Esophagus muscularis mucosa (tissue), 4 donors: ENCODE measurements around the gene SPIRE2. TPM values are rescaled to one million over a fixed set of nuclear protein-coding genes. Genes with fewer than 3 reads are reported as not detected.
A peak's percentile ranks its signal among the peaks of the same experiment; 100 is the strongest.
"Not testable (repeated sequence)": the region's sequence is repeated elsewhere in the genome, so short reads cannot be mapped to it uniquely, and the experiment has no call there.

Experiments
- DNase-seq: peaks from one replicate; pipeline ENCODE4 v3.0.0-alpha.2; 2017; ENCODE audit errors: extremely low spot score
- H3K27ac ChIP-seq, 4 donors: fragments of 200-600 bp; sonication (generic); replicated peaks in 1 of 4; 1 replicate in 3 of 4; 2 replicates in 1 of 4; pipeline ENCODE4 v1.5.1; 2016 to 2019; ENCODE audit warnings: mild to moderate bottlenecking in 1 of 4
- H3K27me3 ChIP-seq, 4 donors: fragments of 200-600 bp; sonication (generic); one replicate each; pipeline versions ENCODE4 v1.5.1 to v1.6.0; 2016 to 2019
- H3K36me3 ChIP-seq, 4 donors: fragments of 200-600 bp; sonication (generic); one replicate each; pipeline ENCODE4 v1.5.1; 2016 to 2019
- H3K4me1 ChIP-seq, 4 donors: fragments of 200-600 bp; sonication (generic); one replicate each; pipeline ENCODE4 v1.5.1; 2016 to 2019
- H3K4me3 ChIP-seq, 4 donors: fragments of 200-600 bp; sonication (generic); 1 replicate in 2 of 4; 2 replicates in 2 of 4; pipeline ENCODE4 v1.5.1; 2016 to 2019; ENCODE audit warnings: mild to moderate bottlenecking in 4 of 4, moderate library complexity in 1 of 4
- H3K9me3 ChIP-seq, 4 donors: fragments of 200-600 bp; sonication (generic); 1 replicate in 3 of 4; 2 replicates in 1 of 4; pipeline ENCODE4 v1.5.1; 2016 to 2019
- EP300 ChIP-seq: sonication (generic); formaldehyde crosslinking; IDR thresholded peaks from one replicate; pipeline ENCODE4 v1.6.1; 2017; ENCODE audit warnings: antibody characterized with exemption
- POLR2A ChIP-seq: fragments of 450-650 bp; IDR thresholded peaks from one replicate; pipeline ENCODE4 v1.6.1; 2017; ENCODE audit warnings: antibody characterized with exemption, moderate library complexity, mild to moderate bottlenecking, low read depth
- POLR2AphosphoS5 ChIP-seq, 2 donors: sonication (generic); formaldehyde crosslinking; IDR thresholded peaks; one replicate each; pipeline ENCODE4 v1.6.1; 2017; ENCODE audit warnings: antibody characterized with exemption in 2 of 2
- WGBS: methylation state at CpG from one replicate; pipeline ENCODE4 v1.1.5; 2018; 5-methylcytosine and 5-hydroxymethylcytosine counted together
- intact Hi-C: fragments of 100-400 bp; cut with DNase I; formaldehyde crosslinking; loops from one replicate; pipeline ENCODE4 v1.15.1; 2023
- total RNA-seq, 4 donors: library from RNA; depleted of rRNA; stranded (reverse); fragments of >200 nt; gene quantifications; one replicate each; pipeline versions ENCODE4 v1.1.0 to v1.2.1, GENCODE V29; 2016
- TF ChIP-seq, protein P1 (sequence below), 3 experiments: fragments of 200-600 bp in 2 of 3; fragments of 450-650 bp in 1 of 3; sonication (generic) in 2 of 3; IDR thresholded peaks; one replicate each; pipeline ENCODE4 v1.5.1; 2017 to 2019; ENCODE audit warnings: antibody characterized with exemption in 3 of 3, mild to moderate bottlenecking in 2 of 3, moderate library complexity in 1 of 3

Gene SPIRE2
- total RNA-seq, 4 donors from 2014 or later: 1.8 to 7.2 (median 4.2) TPM

DNA sequence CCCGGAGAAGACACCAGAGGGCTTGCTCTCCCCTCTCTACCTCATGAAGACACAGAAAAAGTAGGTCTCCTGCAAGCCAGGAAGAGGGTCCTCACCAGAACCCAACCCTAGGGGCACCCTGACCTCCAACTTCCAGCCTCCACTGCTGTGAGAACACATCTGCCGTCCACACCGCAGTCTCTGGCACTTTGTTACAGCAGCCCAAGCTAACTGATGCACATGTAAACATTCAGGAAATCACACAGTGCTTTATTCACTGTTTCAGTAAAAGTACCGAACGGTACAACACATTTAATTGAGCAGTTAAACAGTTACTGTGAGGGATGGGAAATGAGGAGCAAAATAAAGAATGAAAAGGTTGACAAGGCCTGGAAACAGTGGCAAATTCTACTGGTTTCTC is 30.1 kb upstream of the SPIRE2 start:
- Histone ChIP-seq H3K4me3 (no peak overlapping the region), H3K27ac (no peak overlapping the region), H3K36me3 (no peaks in the 10 kb centered on the region), H3K4me1 (peaks cover 0 to 11% (median 8%) of the 10 kb centered on the region in 4 donors), H3K9me3 (no peaks in the 10 kb centered on the region), H3K27me3 (no peaks in the 10 kb centered on the region)
- DNase-seq: no peak
- intact Hi-C loops: no loop called here
- no peak for TF ChIP-seq EP300
- no peak for TF ChIP-seq POLR2A
- TF ChIP-seq, protein P1, sequence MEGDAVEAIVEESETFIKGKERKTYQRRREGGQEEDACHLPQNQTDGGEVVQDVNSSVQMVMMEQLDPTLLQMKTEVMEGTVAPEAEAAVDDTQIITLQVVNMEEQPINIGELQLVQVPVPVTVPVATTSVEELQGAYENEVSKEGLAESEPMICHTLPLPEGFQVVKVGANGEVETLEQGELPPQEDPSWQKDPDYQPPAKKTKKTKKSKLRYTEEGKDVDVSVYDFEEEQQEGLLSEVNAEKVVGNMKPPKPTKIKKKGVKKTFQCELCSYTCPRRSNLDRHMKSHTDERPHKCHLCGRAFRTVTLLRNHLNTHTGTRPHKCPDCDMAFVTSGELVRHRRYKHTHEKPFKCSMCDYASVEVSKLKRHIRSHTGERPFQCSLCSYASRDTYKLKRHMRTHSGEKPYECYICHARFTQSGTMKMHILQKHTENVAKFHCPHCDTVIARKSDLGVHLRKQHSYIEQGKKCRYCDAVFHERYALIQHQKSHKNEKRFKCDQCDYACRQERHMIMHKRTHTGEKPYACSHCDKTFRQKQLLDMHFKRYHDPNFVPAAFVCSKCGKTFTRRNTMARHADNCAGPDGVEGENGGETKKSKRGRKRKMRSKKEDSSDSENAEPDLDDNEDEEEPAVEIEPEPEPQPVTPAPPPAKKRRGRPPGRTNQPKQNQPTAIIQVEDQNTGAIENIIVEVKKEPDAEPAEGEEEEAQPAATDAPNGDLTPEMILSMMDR (IDR thresholded peaks at IDR 0.05): no peak
- TF ChIP-seq POLR2AphosphoS5 (IDR thresholded peaks at IDR 0.05): no peak
- 94% methylated on average over 5 of the region's 5 CpGs for WGBS

GRCh38 chr16:89798832-89799370 is 29.4 kb upstream of the SPIRE2 start:
- no peaks in the 10 kb centered on the region for H3K9me3 ChIP-seq
- H3K27ac ChIP-seq: peak overlapping the region in 1 of 4 donors; percentile 18
- H3K4me1 ChIP-seq: peaks cover 0 to 11% (median 8%) of the 10 kb centered on the region in 4 donors
- no peak for DNase-seq
- intact Hi-C loops: no loop called here
- no peak overlapping the region for H3K4me3 ChIP-seq
- TF ChIP-seq, protein P1 (IDR thresholded peaks at IDR 0.05): no peak
- TF ChIP-seq POLR2AphosphoS5 (IDR thresholded peaks at IDR 0.05): no peak
- no peak for TF ChIP-seq EP300
- TF ChIP-seq POLR2A: no peak
- no peaks in the 10 kb centered on the region for H3K36me3 ChIP-seq
- no peaks in the 10 kb centered on the region for H3K27me3 ChIP-seq
- WGBS: 45% methylated on average over 15 of the region's 15 CpGs

DNA sequence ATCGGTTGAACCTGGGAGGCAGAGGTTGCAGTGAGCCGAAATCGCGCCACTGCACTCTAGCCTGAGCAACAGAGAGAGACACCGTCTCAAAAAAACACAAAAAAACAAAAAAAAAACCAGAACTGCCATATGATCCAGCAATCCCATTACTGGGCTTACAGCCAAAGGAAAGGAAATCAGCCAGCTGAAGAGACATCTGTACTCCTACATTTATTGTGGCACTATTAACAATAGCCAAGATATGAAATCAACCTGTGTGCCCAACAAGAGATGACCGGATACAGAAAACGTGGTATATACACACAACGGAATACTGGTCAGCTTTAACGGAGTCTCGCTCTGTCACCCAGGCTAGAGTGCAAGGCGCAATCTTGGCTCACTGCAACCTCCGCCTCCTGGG is 26.5 kb upstream of the SPIRE2 start:
- intact Hi-C loops: no loop called here
- Histone ChIP-seq H3K27me3 (no peaks in the 10 kb centered on the region), H3K4me3 (no peak overlapping the region), H3K27ac (no peak overlapping the region), H3K36me3 (no peaks in the 10 kb centered on the region), H3K4me1 (peaks cover 0 to 11% (median 8%) of the 10 kb centered on the region in 4 donors), H3K9me3 (no peaks in the 10 kb centered on the region)
- 92% methylated on average over 12 of the region's 12 CpGs for WGBS
- no peak for DNase-seq
- no peak for TF ChIP-seq POLR2A
- TF ChIP-seq EP300: no peak
- TF ChIP-seq POLR2AphosphoS5 (IDR thresholded peaks at IDR 0.05): no peak
- TF ChIP-seq, protein P1 (IDR thresholded peaks at IDR 0.05): no peak

DNA sequence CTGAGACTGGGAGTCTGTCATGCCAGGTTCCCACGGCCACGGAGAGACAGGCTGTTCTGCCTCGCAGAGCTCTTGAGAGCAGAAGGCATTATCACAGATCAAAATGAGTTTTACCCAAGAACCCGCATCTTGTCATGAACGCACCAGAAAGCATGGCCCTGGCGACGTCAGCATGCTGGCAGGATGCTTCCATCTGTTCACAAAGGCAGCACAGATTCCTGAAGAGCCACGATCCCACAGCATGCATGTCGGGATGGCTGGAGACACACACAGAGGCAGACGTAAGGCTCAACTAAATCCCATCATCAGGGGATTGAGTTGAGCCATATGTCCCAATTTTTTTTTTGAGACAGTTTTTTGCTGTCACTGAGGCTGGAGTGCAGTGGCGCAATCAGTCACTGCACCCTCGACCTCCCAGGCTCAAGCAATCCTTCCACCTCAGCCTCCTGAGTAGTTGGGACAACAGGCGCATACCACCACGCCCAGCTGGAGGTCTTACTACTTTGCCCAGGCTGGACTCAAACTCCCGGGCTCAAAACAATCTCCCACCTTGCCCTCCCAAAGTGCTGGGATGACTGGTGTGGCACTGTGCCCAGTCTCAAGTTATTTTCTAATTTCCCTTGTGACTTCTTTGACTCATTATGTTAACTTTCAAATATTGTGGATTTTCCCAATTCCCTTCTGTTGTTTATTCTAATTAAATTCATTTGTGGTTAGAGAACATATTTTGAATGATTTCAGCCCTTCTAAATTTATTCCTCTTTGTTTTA is 23.0 kb upstream of the SPIRE2 start:
- intact Hi-C loops: no loop called here
- Histone ChIP-seq H3K27ac (no peak overlapping the region), H3K4me1 (no peaks in the 10 kb centered on the region), H3K9me3 (no peaks in the 10 kb centered on the region), H3K36me3 (no peaks in the 10 kb centered on the region), H3K4me3 (no peak overlapping the region), H3K27me3 (no peaks in the 10 kb centered on the region)
- no peak for DNase-seq
- 89% methylated on average over 15 of the region's 15 CpGs for WGBS
- TF ChIP-seq POLR2A: no peak

DNA sequence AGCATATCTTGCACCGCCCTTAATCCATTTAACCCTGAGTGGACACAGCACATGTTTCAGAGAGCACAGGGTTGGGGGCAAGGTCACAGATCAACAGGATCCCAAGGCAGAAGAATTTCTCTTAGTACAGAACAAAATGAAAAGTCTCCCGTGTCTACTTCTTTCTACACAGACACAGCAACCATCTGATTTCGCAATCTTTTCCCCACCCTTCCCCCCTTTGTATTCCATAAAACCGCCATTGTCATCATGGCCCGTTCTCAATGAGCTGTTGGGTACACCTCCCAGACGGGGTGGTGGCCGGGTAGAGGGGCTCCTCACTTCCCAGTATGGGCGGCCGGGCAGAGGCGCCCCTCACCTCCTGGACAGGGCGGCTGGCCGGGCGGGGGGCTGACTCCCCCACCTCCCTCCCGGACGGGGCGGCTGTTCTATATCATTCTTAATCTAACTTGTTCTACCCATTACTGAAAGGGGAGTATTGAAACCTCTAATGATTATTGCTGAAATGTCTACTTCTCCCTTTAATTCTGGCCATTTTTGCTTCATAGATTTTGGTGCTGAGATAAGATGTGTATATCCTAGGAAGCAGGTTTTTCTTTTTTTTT is 21.6 kb upstream of the SPIRE2 start:
- H3K36me3 ChIP-seq, H3K4me3 ChIP-seq, H3K27me3 ChIP-seq, H3K9me3 ChIP-seq, intact Hi-C loops, H3K4me1 ChIP-seq, DNase-seq, H3K27ac ChIP-seq: not testable (repeated sequence)
- 77% methylated on average over 15 of the region's 16 CpGs for WGBS
